Loucy (cell line): ENCODE data around the gene TPD52L1.

Experiments
- CTCF ChIP-seq: fragments of 200-600 bp; sonication (generic); conservative IDR thresholded peaks from 2 replicates; pipeline ENCODE4 v1.5.1; 2014; ENCODE audit warnings: mild to moderate bottlenecking, antibody characterized with exemption, low read length
- EZH2phosphoT487 ChIP-seq: fragments of 200-600 bp; IDR thresholded peaks from 2 replicates; pipeline ENCODE4 v1.6.1; 2018; ENCODE audit warnings: antibody characterized with exemption, mild to moderate bottlenecking, moderate library complexity, borderline replicate concordance

GRCh38 chr6:125121894-125122293 lies 31.7 kb upstream of the TPD52L1 start:
- no peak for TF ChIP-seq CTCF
- TF ChIP-seq EZH2phosphoT487, result no peak
